Transverse colon (tissue), 4 donors: ENCODE data around the gene XCR1. TPM values are rescaled to one million over a fixed set of nuclear protein-coding genes. Genes with fewer than 3 reads are reported as not detected.

Experiments used
- DNase-seq: peaks from one replicate; pipeline ENCODE4 v3.0.0-alpha.2; 2019
- H3K27ac ChIP-seq, 4 donors: fragments of 200-600 bp; sonication (generic); 2 replicates each; pipeline ENCODE4 v1.5.1; 2016 to 2018; ENCODE audit warnings: inconsistent platforms in 4 of 4
- H3K27me3 ChIP-seq: fragments of 200-600 bp; sonication (generic); 2 replicates; pipeline ENCODE4 v1.5.1; 2017; ENCODE audit warnings: inconsistent platforms
- H3K36me3 ChIP-seq, 4 donors: fragments of 200-600 bp; sonication (generic); 2 replicates each; pipeline ENCODE4 v1.5.1; 2017 to 2019; ENCODE audit warnings: inconsistent platforms in 4 of 4
- H3K4me1 ChIP-seq, 4 donors: fragments of 200-600 bp; sonication (generic); 2 replicates each; pipeline ENCODE4 v1.5.1; 2017 to 2020; ENCODE audit warnings: inconsistent platforms in 4 of 4
- H3K4me3 ChIP-seq, 4 donors: fragments of 200-600 bp; sonication (generic); 1 replicate in 1 of 4; 2 replicates in 3 of 4; pipeline versions ENCODE4 v1.5.1 to v1.6.1; 2017 to 2019; ENCODE audit warnings: inconsistent platforms in 4 of 4
- H3K9me3 ChIP-seq, 2 donors: fragments of 200-600 bp; sonication (generic); 2 replicates each; pipeline ENCODE4 v1.5.1; 2017 to 2019; ENCODE audit warnings: inconsistent platforms in 2 of 2
- EP300 ChIP-seq: sonication (generic); formaldehyde crosslinking; IDR thresholded peaks from one replicate; pipeline ENCODE4 v1.6.1; 2017; ENCODE audit warnings: antibody characterized with exemption, low read depth
- POLR2A ChIP-seq: fragments of 450-650 bp; IDR thresholded peaks from one replicate; pipeline ENCODE4 v1.6.1; 2016; ENCODE audit warnings: antibody characterized with exemption, mild to moderate bottlenecking, moderate library complexity
- POLR2AphosphoS5 ChIP-seq, 3 donors: sonication (generic); formaldehyde crosslinking; IDR thresholded peaks; one replicate each; pipeline ENCODE4 v1.6.1; 2016; ENCODE audit warnings: antibody characterized with exemption in 3 of 3
- WGBS, 2 donors: methylation state at CpG; one replicate each; pipeline ENCODE4 v1.1.5; 2018; ENCODE audit warnings: low coverage in 1 of 2; 5-methylcytosine and 5-hydroxymethylcytosine counted together
- in situ Hi-C, 4 donors: fragments of 200-750 bp; cut with MboI; loops; one replicate each; pipeline versions ENCODE4 v1.15.0 to v1.15.1; 2017; ENCODE audit warnings: low sequenced_read_pairs in 3 of 4, low pct_ligation_motif_present in 1 of 4, low pct_unique_long_range_greater_than_20kb in 1 of 4
- intact Hi-C: fragments of 100-400 bp; cut with DNase I; formaldehyde crosslinking; loops from one replicate; pipeline ENCODE4 v1.15.1; 2023; ENCODE audit warnings: low total_unique reads
- total RNA-seq, 4 donors: library from RNA; depleted of rRNA; stranded (reverse); fragments of >200 nt; gene quantifications; one replicate each; pipeline ENCODE4 v1.1.0, GENCODE V29; 2016
- TF ChIP-seq, protein P1 (sequence below), 5 experiments: fragments of 200-600 bp in 3 of 5; fragments of 450-650 bp in 2 of 5; sonication (generic) in 3 of 5; IDR thresholded peaks; 1 replicate in 2 of 5; 2 replicates in 3 of 5; pipeline ENCODE4 v1.5.1; 2016 to 2017; ENCODE audit warnings: antibody characterized with exemption in 5 of 5, inconsistent platforms in 3 of 5, mild to moderate bottlenecking in 2 of 5, moderate library complexity in 1 of 5

The XCR1 gene
- total RNA-seq, 4 donors from 2014 or later, result 0.14 to 0.32 TPM; not detected in 2

DNA sequence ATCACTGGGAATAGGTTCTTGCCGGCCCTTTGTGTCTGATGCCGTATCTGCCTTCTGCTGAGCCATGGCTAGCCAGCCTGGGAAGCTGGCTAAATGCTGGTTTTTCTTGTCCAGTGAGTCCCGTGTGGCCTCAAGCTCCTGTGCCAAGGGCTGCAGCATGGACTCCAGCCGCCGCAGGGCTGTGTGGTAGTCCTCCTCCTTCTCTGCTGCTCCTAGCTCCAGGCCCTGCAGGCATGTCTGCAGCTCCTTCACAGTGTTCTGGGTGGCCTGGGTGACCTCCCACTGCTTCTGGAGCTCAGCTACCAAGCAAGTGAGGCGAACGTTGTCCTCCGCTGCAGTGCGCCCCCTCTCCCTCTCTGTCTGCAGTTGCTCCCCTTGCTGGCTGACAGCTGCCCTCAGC lies 59.1 kb downstream of the XCR1 start:
- no peaks in the 10 kb centered on the region for H3K9me3 ChIP-seq
- peaks cover 0 to 24% (median 4%) of the 10 kb centered on the region in 4 donors for H3K4me1 ChIP-seq
- peaks cover 0 to 60% (median 25%) of the 10 kb centered on the region in 4 donors for H3K36me3 ChIP-seq
- no peak for TF ChIP-seq POLR2A
- no peak for TF ChIP-seq EP300
- no peak for TF ChIP-seq POLR2AphosphoS5 (IDR thresholded peaks at IDR 0.05)
- TF ChIP-seq, protein P1, sequence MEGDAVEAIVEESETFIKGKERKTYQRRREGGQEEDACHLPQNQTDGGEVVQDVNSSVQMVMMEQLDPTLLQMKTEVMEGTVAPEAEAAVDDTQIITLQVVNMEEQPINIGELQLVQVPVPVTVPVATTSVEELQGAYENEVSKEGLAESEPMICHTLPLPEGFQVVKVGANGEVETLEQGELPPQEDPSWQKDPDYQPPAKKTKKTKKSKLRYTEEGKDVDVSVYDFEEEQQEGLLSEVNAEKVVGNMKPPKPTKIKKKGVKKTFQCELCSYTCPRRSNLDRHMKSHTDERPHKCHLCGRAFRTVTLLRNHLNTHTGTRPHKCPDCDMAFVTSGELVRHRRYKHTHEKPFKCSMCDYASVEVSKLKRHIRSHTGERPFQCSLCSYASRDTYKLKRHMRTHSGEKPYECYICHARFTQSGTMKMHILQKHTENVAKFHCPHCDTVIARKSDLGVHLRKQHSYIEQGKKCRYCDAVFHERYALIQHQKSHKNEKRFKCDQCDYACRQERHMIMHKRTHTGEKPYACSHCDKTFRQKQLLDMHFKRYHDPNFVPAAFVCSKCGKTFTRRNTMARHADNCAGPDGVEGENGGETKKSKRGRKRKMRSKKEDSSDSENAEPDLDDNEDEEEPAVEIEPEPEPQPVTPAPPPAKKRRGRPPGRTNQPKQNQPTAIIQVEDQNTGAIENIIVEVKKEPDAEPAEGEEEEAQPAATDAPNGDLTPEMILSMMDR (IDR thresholded peaks at IDR 0.05), result no peak
- no peaks in the 10 kb centered on the region for H3K27me3 ChIP-seq
- intact Hi-C loops, result no loop called here
- in situ Hi-C loops, result no loop called here
- 91% methylated on average over 9 of the region's 9 CpGs; no CpG with 5 or more reads in 1 of the 2 donors for WGBS, 2 donors
- H3K4me3 ChIP-seq, result no peak overlapping the region
- H3K27ac ChIP-seq, result no peak overlapping the region
- DNase-seq, result no peak

DNA sequence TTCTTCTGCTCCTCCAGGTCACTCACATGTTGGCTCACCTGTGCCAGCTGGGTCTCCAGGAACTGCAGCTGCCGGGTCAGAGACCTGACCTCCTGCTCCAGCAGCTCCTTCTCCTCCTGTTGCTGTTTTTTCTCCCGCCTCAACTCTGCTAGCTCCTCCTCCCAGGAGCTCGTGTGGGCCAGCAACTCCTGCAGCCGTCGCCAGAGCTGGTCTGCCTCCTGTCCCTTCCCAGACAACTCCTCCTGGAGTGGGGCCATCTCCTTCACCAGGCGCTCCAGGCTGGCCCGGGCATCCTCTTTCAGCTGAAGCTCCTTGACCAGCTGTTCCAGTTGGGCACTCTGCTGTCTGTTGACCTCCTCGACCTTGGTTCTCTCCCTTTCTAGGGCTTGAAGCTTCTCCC lies 59.6 kb downstream of the XCR1 start:
- peaks cover 0 to 20% (median 4%) of the 10 kb centered on the region in 4 donors for H3K4me1 ChIP-seq
- H3K4me3 ChIP-seq, result no peak overlapping the region
- intact Hi-C loops (no loop called here), in situ Hi-C loops (no loop called here)
- no peak overlapping the region for H3K27ac ChIP-seq
- no peaks in the 10 kb centered on the region for H3K9me3 ChIP-seq
- no peaks in the 10 kb centered on the region for H3K27me3 ChIP-seq
- TF ChIP-seq EP300, result no peak
- TF ChIP-seq POLR2A, result no peak
- TF ChIP-seq, protein P1 (IDR thresholded peaks at IDR 0.05), result no peak
- no peak for TF ChIP-seq POLR2AphosphoS5 (IDR thresholded peaks at IDR 0.05)
- no peak for DNase-seq
- 68 to 91% methylated on average over 5 to 8 of the region's 8 CpGs for WGBS, 2 donors
- H3K36me3 ChIP-seq, result peaks cover 0 to 60% (median 27%) of the 10 kb centered on the region in 4 donors

Other genes with a start within 250 kb of the XCR1 start
- under 1 TPM in 2 of 4 donors, not detected in 2; 0.32 to 0.41 TPM for gene SLC6A20, start 230.9 kb downstream of the XCR1 start, total RNA-seq
- gene LZTFL1, start 185.4 kb downstream of the XCR1 start, total RNA-seq, result 10 to 100 TPM in 1 of 4 donors, 1 to 10 TPM in 3; 3.7 to 10.3 (median 7.8) TPM
- 1 to 10 TPM in 1 of 4 donors, under 1 TPM in 1, not detected in 2; 0.14 to 1.3 TPM for gene CCR9, start 140.9 kb downstream of the XCR1 start, total RNA-seq
- 1 to 10 TPM in 3 of 4 donors, not detected in 1; 3.3 to 9.4 (median 6.7) TPM for gene CXCR6, start 84.0 kb downstream of the XCR1 start, total RNA-seq
- 10 to 100 TPM; 34.5 to 40.0 (median 38.1) TPM for gene FYCO1, start 31.7 kb downstream of the XCR1 start, total RNA-seq
- 1 to 10 TPM in 3 of 4 donors, not detected in 1; 1.9 to 4.4 (median 3.3) TPM for gene CCR1, start 180.8 kb upstream of the XCR1 start, total RNA-seq
- not detected for gene CCR3, start 215.0 kb upstream of the XCR1 start, total RNA-seq